ENCODE measurements around the gene ATP8B3. TPM values are rescaled to one million over a fixed set of nuclear protein-coding genes. Genes with fewer than 3 reads are reported as not detected.

The ATP8B3 gene
- total RNA-seq, 2 experiments from 2014 or later, result 7.9 to 8.4 TPM

DNA sequence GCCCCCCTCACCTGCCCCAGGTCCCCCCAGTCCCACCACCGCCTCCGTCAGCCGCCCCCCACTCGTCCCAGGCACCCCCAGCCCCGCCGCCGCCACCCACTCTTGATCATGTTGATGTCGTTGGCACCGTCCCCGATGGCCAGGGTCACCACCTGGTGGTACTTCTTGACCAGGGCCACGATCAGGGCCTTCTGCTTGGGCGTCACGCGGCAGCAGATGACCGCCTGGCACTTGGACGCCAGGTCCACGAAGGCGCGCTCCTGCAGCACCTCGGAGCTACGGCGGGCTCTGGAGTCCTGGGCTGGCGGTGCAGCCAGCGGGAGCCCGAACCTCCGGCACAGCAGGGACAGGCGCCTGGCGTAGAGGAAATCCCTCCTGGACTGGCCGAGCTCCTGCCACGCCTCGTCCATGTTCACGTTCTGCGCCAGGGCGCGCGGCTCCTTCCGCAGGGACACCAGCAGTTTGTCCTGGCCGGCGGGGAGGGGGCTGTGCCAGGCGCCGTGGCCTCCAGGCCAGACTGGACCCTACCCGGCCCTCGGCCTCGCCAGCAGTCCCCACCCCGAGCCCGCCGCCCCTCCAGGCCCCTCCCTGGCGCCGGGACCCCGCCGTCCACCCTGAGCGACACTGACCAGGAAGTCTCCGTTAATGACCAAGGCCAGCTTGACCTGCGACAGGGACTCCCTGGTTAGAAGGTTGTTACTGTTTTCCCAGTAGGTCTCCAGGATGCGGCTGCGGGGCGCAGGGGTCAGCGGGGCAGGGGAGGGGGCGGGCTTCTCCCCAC, 22.6 kb downstream of the ATP8B3 start:
- Mint-ChIP-seq H3K27me3 (peaks cover 12% of the 10 kb centered on the region), H3K9me3 (ENCODE audit: low read depth) (no peaks in the 10 kb centered on the region), H3K36me3 (ENCODE audit: low read depth) (no peaks in the 10 kb centered on the region), H3K27ac (no peak overlapping the region), H3K4me3 (no peak overlapping the region), H3K4me1 (peaks cover 3% of the 10 kb centered on the region)
- no peak for ATAC-seq
- intact Hi-C loops (cut with DNase I, micrococcal nuclease), result loop anchor here in 1 of 2 experiments (1.0 to 10.0 kb wide), 3 partner anchors 24 to 115 kb away; no protein-coding TSS in a partner anchor
- no peak for DNase-seq
- ChIA-PET POLR2A (interaction anchor here (0.6 kb wide), 1 partner anchor 302 kb away, joined by 3 read pairs; no protein-coding TSS in a partner anchor), CTCF (interaction anchor here (0.5 to 2.0 kb wide), 4 partner anchors 24 to 321 kb away, joined by 3 to 4 read pairs (median 3); no protein-coding TSS in a partner anchor)

DNA sequence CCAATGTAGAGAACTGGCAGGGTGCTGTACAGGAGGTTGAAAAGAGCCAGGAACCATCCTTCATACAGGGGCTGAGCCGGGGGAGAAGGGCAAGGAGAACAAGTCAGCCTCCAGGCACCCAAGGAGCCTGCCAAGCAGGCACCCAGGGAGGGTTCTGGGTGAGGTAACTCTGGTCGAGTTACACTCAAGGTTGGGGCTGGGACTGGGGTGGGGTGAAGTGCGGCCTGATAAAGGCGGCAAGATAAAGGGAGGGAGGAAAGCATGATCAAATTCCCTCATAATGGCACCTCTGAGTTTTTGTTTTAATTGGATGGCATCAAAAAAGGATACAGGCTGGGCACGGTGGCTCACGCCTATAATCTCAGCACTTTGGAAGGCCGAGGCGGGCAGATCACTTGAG, 25.0 kb downstream of the ATP8B3 start:
- Mint-ChIP-seq H3K27ac (no peak overlapping the region), H3K36me3 (ENCODE audit: low read depth) (no peaks in the 10 kb centered on the region), H3K4me1 (no peaks in the 10 kb centered on the region), H3K4me3 (no peak overlapping the region), H3K9me3 (ENCODE audit: low read depth) (no peaks in the 10 kb centered on the region), H3K27me3 (peaks cover 19% of the 10 kb centered on the region)
- ATAC-seq, result no peak
- no peak for DNase-seq
- ChIA-PET POLR2A (no interaction called here), CTCF (interaction anchor here (1.3 kb wide), 1 partner anchor 39 kb away, joined by 4 read pairs; no protein-coding TSS in a partner anchor)
- intact Hi-C loops (cut with DNase I, micrococcal nuclease), result no loop called here

DNA sequence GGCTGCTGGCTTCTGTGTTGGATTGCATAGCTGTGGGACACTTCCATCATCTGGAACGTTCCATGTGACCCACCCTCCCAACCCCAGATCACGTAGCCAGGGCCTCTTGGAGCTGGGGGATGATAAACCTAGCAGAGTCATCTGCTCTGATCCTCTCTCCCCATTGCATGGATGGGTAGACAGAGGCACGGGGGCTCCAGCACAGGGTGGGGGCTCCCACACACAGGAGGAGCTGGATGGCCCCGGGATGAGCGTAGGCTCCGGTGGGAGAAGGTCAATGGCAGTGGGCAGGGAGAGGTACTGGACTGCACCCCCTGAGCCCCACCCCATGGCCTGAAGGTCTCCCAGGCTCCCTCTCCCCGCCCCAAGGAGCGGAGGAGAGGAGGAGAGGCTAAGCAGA, 25.4 kb downstream of the ATP8B3 start:
- Mint-ChIP-seq H3K9me3 (ENCODE audit: low read depth) (no peaks in the 10 kb centered on the region), H3K27ac (no peak overlapping the region), H3K4me1 (no peaks in the 10 kb centered on the region), H3K36me3 (ENCODE audit: low read depth) (no peaks in the 10 kb centered on the region), H3K4me3 (no peak overlapping the region), H3K27me3 (peaks cover 19% of the 10 kb centered on the region)
- ChIA-PET CTCF (interaction anchor here (1.3 kb wide), 1 partner anchor 39 kb away, joined by 4 read pairs; no protein-coding TSS in a partner anchor), POLR2A (no interaction called here)
- ATAC-seq (no peak), DNase-seq (no peak)
- intact Hi-C loops (cut with DNase I, micrococcal nuclease), result no loop called here

DNA sequence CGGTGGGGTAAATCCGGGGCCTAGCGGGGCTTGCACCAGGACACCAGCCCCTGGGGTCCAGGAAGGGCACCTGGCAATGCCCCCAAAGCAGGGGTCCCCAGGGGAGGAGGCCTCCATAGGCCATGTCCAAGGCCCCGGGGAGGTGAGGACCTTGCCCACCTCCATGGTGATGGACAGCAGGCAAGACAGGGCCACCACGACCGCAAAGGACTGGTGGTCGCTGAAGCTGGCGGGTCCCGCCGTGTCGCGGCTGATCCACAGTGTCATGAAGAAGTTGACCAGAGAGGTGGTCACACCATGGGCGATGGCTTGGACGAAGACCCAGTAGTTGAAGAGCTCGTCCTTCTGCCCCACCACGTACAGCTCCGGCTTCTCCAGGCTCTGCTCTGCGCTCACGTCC, 26.8 kb downstream of the ATP8B3 start:
- ChIA-PET CTCF (interaction anchor here (0.7 to 1.6 kb wide), 5 partner anchors 10 to 239 kb away, joined by 4 to 5 read pairs (median 4); no protein-coding TSS in a partner anchor), POLR2A (no interaction called here)
- Mint-ChIP-seq H3K9me3 (ENCODE audit: low read depth) (no peaks in the 10 kb centered on the region), H3K36me3 (ENCODE audit: low read depth) (no peaks in the 10 kb centered on the region), H3K4me1 (no peaks in the 10 kb centered on the region), H3K27ac (no peak overlapping the region), H3K27me3 (peaks cover 23% of the 10 kb centered on the region), H3K4me3 (no peak overlapping the region)
- no peak for DNase-seq
- intact Hi-C loops (cut with DNase I, micrococcal nuclease), result no loop called here
- ATAC-seq, result no peak

DNA sequence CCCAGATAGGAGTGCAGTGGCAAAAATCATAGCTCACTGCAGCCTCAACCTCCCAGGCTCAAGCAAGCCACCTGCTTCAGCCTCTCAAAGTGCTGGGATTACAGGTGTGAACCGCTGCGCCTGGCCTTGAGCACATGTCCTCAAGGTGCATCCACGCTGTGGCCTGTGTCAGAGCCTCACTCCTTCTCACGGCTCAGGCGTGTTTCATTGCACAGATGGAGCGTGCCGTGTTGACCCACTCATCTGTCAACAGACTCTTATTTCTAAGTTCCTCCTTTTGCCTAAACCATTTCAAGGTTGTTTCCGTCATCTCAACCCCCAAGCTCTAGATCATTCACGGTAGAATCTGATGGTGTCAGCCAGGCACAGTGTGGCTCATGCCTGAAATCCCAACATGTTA, 28.2 kb downstream of the ATP8B3 start:
- Mint-ChIP-seq H3K4me3 (no peak overlapping the region), H3K27ac (no peak overlapping the region), H3K27me3 (peaks cover 35% of the 10 kb centered on the region), H3K9me3 (ENCODE audit: low read depth) (no peaks in the 10 kb centered on the region), H3K36me3 (ENCODE audit: low read depth) (no peaks in the 10 kb centered on the region), H3K4me1 (peaks cover 2% of the 10 kb centered on the region)
- intact Hi-C loops (cut with DNase I, micrococcal nuclease), result no loop called here
- CTCF ChIA-PET, result interaction anchor here (0.7 to 1.6 kb wide), 4 partner anchors 9 to 238 kb away, joined by 3 to 4 read pairs (median 4); no protein-coding TSS in a partner anchor
- DNase-seq (no peak), ATAC-seq (no peak)
- POLR2A ChIA-PET, result no interaction called here

DNA sequence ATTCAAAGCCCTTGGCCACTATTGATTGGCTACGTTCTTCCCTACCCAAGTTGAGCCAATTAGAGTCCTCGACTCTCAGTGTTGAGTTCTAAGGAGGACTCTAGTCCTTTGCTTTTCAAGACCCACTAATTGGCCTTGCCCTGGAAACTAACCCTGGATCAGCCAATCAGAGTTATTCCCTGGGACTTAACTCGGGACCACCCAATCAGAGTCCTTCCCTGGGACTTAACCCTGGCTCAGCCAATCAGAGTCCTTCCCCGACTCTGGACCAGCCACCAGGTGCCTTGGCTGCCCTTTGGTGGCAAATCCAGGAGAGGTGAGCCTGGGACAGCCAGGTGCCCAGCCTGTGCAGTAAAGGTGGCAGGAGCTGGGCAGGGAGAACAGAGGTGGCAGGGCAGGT, 28.7 kb downstream of the ATP8B3 start:
- peaks cover 40% of the 10 kb centered on the region for H3K27me3 Mint-ChIP-seq
- H3K36me3 Mint-ChIP-seq (ENCODE audit: low read depth), result no peaks in the 10 kb centered on the region
- CTCF ChIA-PET, result interaction anchor here (0.7 to 2.5 kb wide), 3 partner anchors 13 to 237 kb away, joined by 3 to 22 read pairs (median 4); no protein-coding TSS in a partner anchor
- POLR2A ChIA-PET, result no interaction called here
- no peaks in the 10 kb centered on the region for H3K9me3 Mint-ChIP-seq (ENCODE audit: low read depth)
- no peak overlapping the region for H3K4me3 Mint-ChIP-seq
- no peak overlapping the region for H3K27ac Mint-ChIP-seq
- peaks cover 2% of the 10 kb centered on the region for H3K4me1 Mint-ChIP-seq
- intact Hi-C loops (cut with DNase I, micrococcal nuclease), result no loop called here
- no peak for DNase-seq
- ATAC-seq, result no peak

- POLR2A ChIA-PET, result interaction anchor here (0.8 kb wide), 1 partner anchor 240 kb away, joined by 3 read pairs; no protein-coding TSS in a partner anchor
- intact Hi-C loops (cut with DNase I, micrococcal nuclease), result no loop called here
- H3K27me3 Mint-ChIP-seq, result peaks cover 38% of the 10 kb centered on the region
- no peaks in the 10 kb centered on the region for H3K36me3 Mint-ChIP-seq (ENCODE audit: low read depth)
- H3K4me3 Mint-ChIP-seq, result no peak overlapping the region
- H3K27ac Mint-ChIP-seq, result no peak overlapping the region
- no peak for ATAC-seq
- CTCF ChIA-PET, result interaction anchor here (0.6 to 2.6 kb wide), 9 partner anchors 10 to 231 kb away, joined by 3 to 22 read pairs (median 4); no protein-coding TSS in a partner anchor
- peaks cover 2% of the 10 kb centered on the region for H3K4me1 Mint-ChIP-seq
- no peak for DNase-seq
- no peaks in the 10 kb centered on the region for H3K9me3 Mint-ChIP-seq (ENCODE audit: low read depth)
Measured at GRCh38 chr19:1782521-1782920, 29.6 kb downstream of the ATP8B3 start.

DNA sequence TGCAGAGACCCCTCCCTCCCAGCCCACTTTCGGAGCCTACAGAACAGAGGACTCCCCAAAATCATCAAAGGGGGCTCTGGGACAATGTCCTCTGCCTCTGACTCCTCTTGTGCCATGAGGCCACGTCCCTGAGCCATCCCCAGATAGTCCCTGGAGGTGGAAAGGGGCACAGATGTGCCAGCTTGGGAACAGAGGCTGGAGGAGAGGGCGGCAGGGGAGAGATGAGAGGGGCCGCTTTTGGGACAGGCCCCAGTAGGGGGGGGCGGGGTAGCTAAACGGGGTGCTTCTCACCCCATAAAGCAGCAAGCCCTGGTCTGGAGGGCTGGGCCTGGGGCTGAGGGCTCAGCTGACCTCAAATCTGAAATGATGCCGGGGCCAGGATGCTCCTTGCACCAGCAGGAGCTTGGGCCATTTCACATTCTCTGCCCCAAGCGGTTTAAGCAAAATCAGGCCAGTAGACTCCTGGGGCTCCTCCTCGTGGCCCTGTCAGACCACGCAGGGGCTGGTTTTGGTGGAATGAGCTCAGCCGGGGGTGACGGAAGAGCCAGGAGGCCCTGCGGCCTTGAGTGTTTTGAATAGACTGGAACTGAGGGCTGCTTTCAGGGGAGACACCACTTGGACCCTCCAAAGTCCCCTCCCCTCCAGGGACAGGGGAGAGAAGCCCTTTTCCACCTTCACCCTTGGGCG, 31.7 kb downstream of the ATP8B3 start:
- Mint-ChIP-seq H3K27me3 (peaks cover 45% of the 10 kb centered on the region), H3K9me3 (ENCODE audit: low read depth) (no peaks in the 10 kb centered on the region), H3K4me3 (no peak overlapping the region), H3K36me3 (ENCODE audit: low read depth) (no peaks in the 10 kb centered on the region), H3K4me1 (peaks cover 2% of the 10 kb centered on the region), H3K27ac (no peak overlapping the region)
- ATAC-seq (no peak), DNase-seq (no peak)
- ChIA-PET POLR2A (no interaction called here), CTCF (interaction anchor here (0.6 to 2.6 kb wide), 7 partner anchors 12 to 367 kb away, joined by 3 to 9 read pairs (median 4); no protein-coding TSS in a partner anchor)
- intact Hi-C loops (cut with DNase I, micrococcal nuclease), result no loop called here

DNA sequence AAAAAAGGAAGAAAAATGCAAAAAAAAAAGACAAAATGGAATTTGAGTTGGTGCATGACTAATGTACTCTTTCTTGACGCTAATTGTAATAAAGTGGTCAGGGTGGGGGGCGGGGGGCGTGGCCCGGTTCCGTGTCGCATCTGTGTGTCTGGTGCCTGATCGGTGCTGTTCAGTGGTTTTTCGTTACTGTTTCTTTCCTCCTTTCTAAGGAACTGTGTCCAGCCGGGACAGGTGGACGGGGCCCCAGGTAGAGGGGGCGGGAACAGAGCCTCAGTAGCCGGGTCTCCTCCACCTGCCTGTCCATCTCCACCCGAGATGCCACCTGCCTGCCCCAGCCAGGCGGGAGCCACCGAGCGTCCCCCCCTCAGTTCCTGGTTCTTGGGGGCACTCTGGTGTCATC, 32.5 kb downstream of the ATP8B3 start:
- POLR2A ChIA-PET, result no interaction called here
- H3K9me3 Mint-ChIP-seq (ENCODE audit: low read depth), result no peaks in the 10 kb centered on the region
- no peak overlapping the region for H3K4me3 Mint-ChIP-seq
- CTCF ChIA-PET, result interaction anchor here (0.9 to 1.0 kb wide), 2 partner anchors 8 to 233 kb away, joined by 3 read pairs; no protein-coding TSS in a partner anchor
- peaks cover 48% of the 10 kb centered on the region for H3K27me3 Mint-ChIP-seq
- peaks cover 2% of the 10 kb centered on the region for H3K4me1 Mint-ChIP-seq
- no peak overlapping the region for H3K27ac Mint-ChIP-seq
- intact Hi-C loops (cut with DNase I, micrococcal nuclease), result no loop called here
- DNase-seq (no peak), ATAC-seq (no peak)
- H3K36me3 Mint-ChIP-seq (ENCODE audit: low read depth), result no peaks in the 10 kb centered on the region

GRCh38 chr19:1777149-1777548, 34.9 kb downstream of the ATP8B3 start:
- DNase-seq (no peak), ATAC-seq (no peak)
- Mint-ChIP-seq H3K36me3 (ENCODE audit: low read depth) (no peaks in the 10 kb centered on the region), H3K4me1 (peaks cover 2% of the 10 kb centered on the region), H3K27me3 (peaks cover 54% of the 10 kb centered on the region), H3K4me3 (no peak overlapping the region), H3K9me3 (ENCODE audit: low read depth) (no peaks in the 10 kb centered on the region), H3K27ac (no peak overlapping the region)
- ChIA-PET CTCF (no interaction called here), POLR2A (no interaction called here)
- intact Hi-C loops (cut with DNase I, micrococcal nuclease), result no loop called here

GRCh38 chr19:1776606-1777147, 35.4 kb downstream of the ATP8B3 start:
- Mint-ChIP-seq H3K36me3 (ENCODE audit: low read depth) (no peaks in the 10 kb centered on the region), H3K27me3 (peaks cover 54% of the 10 kb centered on the region), H3K9me3 (ENCODE audit: low read depth) (peaks cover under 1% of the 10 kb centered on the region), H3K4me3 (no peak overlapping the region), H3K27ac (no peak overlapping the region), H3K4me1 (peaks cover 2% of the 10 kb centered on the region)
- intact Hi-C loops (cut with DNase I, micrococcal nuclease), result no loop called here
- CTCF ChIA-PET, result interaction anchor here (1.1 kb wide), 1 partner anchor 10 kb away, joined by 3 read pairs; no protein-coding TSS in a partner anchor
- POLR2A ChIA-PET, result no interaction called here
- DNase-seq, result no peak
- no peak for ATAC-seq
